CD4-positive, alpha-beta memory T cell (primary cell): Measurements from ENCODE around the gene CUEDC1. TPM values are rescaled to one million over a fixed set of nuclear protein-coding genes. Genes with fewer than 3 reads are reported as not detected.

Source experiments
- CTCF ChIA-PET: fragments of 350-600 bp; sonication (Branson Sonifier 250); formaldehyde crosslinking; loops from one replicate; lab custom pipeline; 2021; ENCODE audit warnings: inconsistent platforms; ENCODE audit not compliant: partially characterized antibody; lab: Charles Lee
- POLR2A ChIA-PET: fragments of 350-600 bp; sonication (Branson Sonifier 250); formaldehyde crosslinking; loops from one replicate; lab custom pipeline; 2021; ENCODE audit not compliant: partially characterized antibody; lab: Charles Lee
- DNase-seq, 5 donors: peaks; one replicate each; pipeline versions ENCODE4 v3.0.0 to v3.0.0-alpha.2; 2020 to 2022; ENCODE audit warnings: mixed read lengths in 1 of 5
- H3K27ac ChIP-seq: one replicate; pipeline ENCODE4 v1.7.0; 2013; ENCODE audit warnings: low read depth, low read length
- H3K27me3 ChIP-seq: 2 replicates; pipeline ENCODE4 v1.7.0; 2013; ENCODE audit warnings: mild to moderate bottlenecking, low read length, moderate library complexity; ENCODE audit not compliant: insufficient read depth
- H3K36me3 ChIP-seq: 2 replicates; pipeline ENCODE4 v1.7.0; 2013; ENCODE audit warnings: mild to moderate bottlenecking, low read length, moderate library complexity; ENCODE audit not compliant: insufficient read depth
- H3K4me1 ChIP-seq: 2 replicates; pipeline ENCODE4 v1.7.0; 2013; ENCODE audit warnings: mild to moderate bottlenecking, low read length, moderate library complexity; ENCODE audit not compliant: insufficient read depth
- H3K4me3 ChIP-seq, 2 donors: one replicate each; pipeline ENCODE4 v1.7.0; 2013; ENCODE audit warnings: low read length in 2 of 2, mild to moderate bottlenecking in 1 of 2
- H3K9me3 ChIP-seq, 2 donors: one replicate each; pipeline ENCODE4 v1.7.0; 2013; ENCODE audit warnings: low read length in 2 of 2, control low read depth in 1 of 2; ENCODE audit not compliant: control insufficient read depth in 1 of 2
- H3K27ac Mint-ChIP-seq, 7 donors: one replicate each; pipeline ENCODE4 v1.8.0; 2020 to 2021; ENCODE audit warnings: mixed read lengths in 7 of 7, mild to moderate bottlenecking in 6 of 7, inconsistent platforms in 3 of 7, moderate library complexity in 3 of 7
- H3K27me3 Mint-ChIP-seq, 2 donors: one replicate each; pipeline ENCODE4 v1.8.0; 2020 to 2021; ENCODE audit warnings: mixed read lengths in 2 of 2
- H3K36me3 Mint-ChIP-seq, 2 donors: one replicate each; pipeline ENCODE4 v1.8.0; 2020 to 2021; ENCODE audit warnings: mixed read lengths in 2 of 2, inconsistent platforms in 1 of 2, mild to moderate bottlenecking in 1 of 2
- H3K4me1 Mint-ChIP-seq, 4 donors: one replicate each; pipeline ENCODE4 v1.8.0; 2020 to 2021; ENCODE audit warnings: mixed read lengths in 4 of 4, mild to moderate bottlenecking in 1 of 4
- H3K4me3 Mint-ChIP-seq, 8 donors: one replicate each; pipeline ENCODE4 v1.8.0; 2020 to 2021; ENCODE audit warnings: mixed read lengths in 8 of 8, mild to moderate bottlenecking in 7 of 8, moderate library complexity in 6 of 8, inconsistent platforms in 3 of 8
- H3K9me3 Mint-ChIP-seq, 8 donors: one replicate each; pipeline ENCODE4 v1.8.0; 2020 to 2021; ENCODE audit warnings: mixed read lengths in 8 of 8, mild to moderate bottlenecking in 5 of 8, inconsistent platforms in 3 of 8, moderate library complexity in 1 of 8
- intact Hi-C: fragments of 100-400 bp; cut with micrococcal nuclease; formaldehyde crosslinking; loops from one replicate; pipeline ENCODE4 v1.15.1; 2023
- polyA plus RNA-seq, 2 donors: library from polyadenylated mRNA; unstranded; fragments of 300-500 nt; fragmentation: Illumina TruSeq; gene quantifications; one replicate each; pipeline ENCODE4 v1.2.3, GENCODE V29; 2021
- total RNA-seq, 2 experiments: library from RNA; stranded (reverse); gene quantifications; one replicate each; pipeline ENCODE4 v1.2.3, GENCODE V29; 2021

Gene CUEDC1
- total and polyA plus RNA-seq, 4 experiments from 2014 or later, result 0.61 to 0.90 TPM; not detected in 2

DNA sequence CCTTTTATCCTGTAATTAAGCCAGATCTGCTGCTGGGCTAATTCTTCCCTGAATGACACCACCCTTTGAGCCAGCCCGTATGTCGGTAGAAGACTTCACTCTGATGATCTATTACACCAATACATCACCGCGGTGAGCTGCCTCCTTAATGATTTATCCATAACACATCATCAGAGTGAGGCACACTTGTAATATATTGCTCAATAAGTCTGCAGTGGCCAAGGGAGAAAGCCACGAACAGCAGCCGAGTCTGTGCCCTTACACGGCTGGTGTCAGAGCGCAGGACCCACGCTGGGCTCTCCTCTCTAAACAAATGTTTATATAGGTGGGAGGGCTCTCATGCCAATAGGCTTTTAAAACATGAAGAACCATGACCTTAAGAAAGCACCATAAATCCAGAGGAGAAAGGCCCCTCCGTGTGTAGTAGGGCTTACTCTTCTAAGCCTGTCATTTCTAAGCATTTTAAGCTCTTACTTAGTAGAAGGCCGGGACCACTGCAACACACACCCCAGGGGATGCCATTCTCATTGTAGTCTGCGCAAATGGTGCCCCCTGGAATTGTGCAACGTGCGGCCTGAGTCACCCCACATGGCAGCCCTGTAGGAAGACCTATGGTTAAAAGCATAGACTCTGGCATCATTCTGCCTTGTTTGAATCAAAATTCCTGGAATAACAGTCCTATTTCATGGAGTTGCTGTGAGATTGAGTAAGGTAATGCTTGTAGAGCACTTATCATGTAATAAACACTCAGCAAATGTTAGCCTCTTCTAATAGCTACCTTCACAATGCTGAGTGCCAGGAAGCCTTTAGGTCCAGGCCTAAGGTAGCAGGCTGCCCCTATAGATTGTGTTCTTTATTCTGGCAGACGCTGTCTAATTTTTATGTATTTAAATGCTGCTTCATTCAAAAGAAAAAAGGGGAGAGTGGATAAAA, 131.5 kb downstream of the CUEDC1 start:
- Mint-ChIP-seq H3K4me1 (no peaks in the 10 kb centered on the region), H3K4me3 (no peak overlapping the region), H3K36me3 (no peaks in the 10 kb centered on the region), H3K27me3 (peaks cover 3 to 5% of the 10 kb centered on the region in 2 donors), H3K27ac (no peak overlapping the region), H3K9me3 (no peaks in the 10 kb centered on the region)
- intact Hi-C loops, result no loop called here
- Histone ChIP-seq H3K36me3 (no peaks in the 10 kb centered on the region), H3K27ac (no peak overlapping the region), H3K4me3 (no peak overlapping the region), H3K27me3 (no peaks in the 10 kb centered on the region), H3K4me1 (no peaks in the 10 kb centered on the region), H3K9me3 (no peaks in the 10 kb centered on the region)
- CTCF ChIA-PET, result interaction anchor here (1.1 to 2.2 kb wide), 3 partner anchors 8 to 10 kb away, joined by 3 to 9 read pairs (median 4); no protein-coding TSS in a partner anchor
- POLR2A ChIA-PET, result no interaction called here
- DNase-seq, result no peak

- no peak overlapping the region for H3K27ac ChIP-seq
- H3K36me3 ChIP-seq, result no peaks in the 10 kb centered on the region
- Mint-ChIP-seq H3K9me3 (no peaks in the 10 kb centered on the region), H3K27ac (no peak overlapping the region), H3K4me3 (no peak overlapping the region), H3K27me3 (peaks cover 12 to 14% of the 10 kb centered on the region in 2 donors), H3K4me1 (no peaks in the 10 kb centered on the region), H3K36me3 (no peaks in the 10 kb centered on the region)
- DNase-seq, result no peak
- H3K27me3 ChIP-seq, result no peaks in the 10 kb centered on the region
- no peaks in the 10 kb centered on the region for H3K4me1 ChIP-seq
- ChIA-PET CTCF (no interaction called here), POLR2A (no interaction called here)
- no peaks in the 10 kb centered on the region for H3K9me3 ChIP-seq
- H3K4me3 ChIP-seq, result no peak overlapping the region
- intact Hi-C loops, result no loop called here
Observed at GRCh38 chr17:57819867-57820266, 135.3 kb downstream of the CUEDC1 start.

DNA sequence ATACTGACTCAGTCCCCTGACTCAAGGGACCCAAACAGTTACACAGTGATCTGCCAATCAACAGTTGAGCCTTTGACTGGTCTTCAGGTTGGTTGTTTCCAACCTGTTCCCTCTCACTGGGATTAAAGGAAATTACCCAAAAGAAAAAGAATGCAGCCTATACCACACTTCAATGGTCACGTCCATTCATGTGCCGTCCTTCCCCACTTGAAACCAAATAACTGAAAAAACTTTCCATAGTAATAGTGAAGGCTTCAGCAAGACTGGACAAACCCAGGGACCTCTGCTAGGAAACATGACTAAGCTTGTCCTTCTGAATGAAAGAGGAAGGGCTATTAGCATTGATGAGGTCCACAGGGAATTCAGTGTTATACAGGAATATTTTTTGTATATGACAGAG, 135.9 kb downstream of the CUEDC1 start:
- Mint-ChIP-seq H3K4me3 (no peak overlapping the region), H3K36me3 (no peaks in the 10 kb centered on the region), H3K27ac (no peak overlapping the region), H3K9me3 (no peaks in the 10 kb centered on the region), H3K27me3 (peaks cover 13 to 19% of the 10 kb centered on the region in 2 donors), H3K4me1 (no peaks in the 10 kb centered on the region)
- POLR2A ChIA-PET, result no interaction called here
- Histone ChIP-seq H3K4me3 (no peak overlapping the region), H3K36me3 (no peaks in the 10 kb centered on the region), H3K4me1 (no peaks in the 10 kb centered on the region), H3K27me3 (no peaks in the 10 kb centered on the region), H3K27ac (no peak overlapping the region), H3K9me3 (no peaks in the 10 kb centered on the region)
- CTCF ChIA-PET, result interaction anchor here (2.6 kb wide), 1 partner anchor 14 kb away, joined by 12 read pairs; no protein-coding TSS in a partner anchor
- DNase-seq, result no peak
- intact Hi-C loops, result no loop called here

DNA sequence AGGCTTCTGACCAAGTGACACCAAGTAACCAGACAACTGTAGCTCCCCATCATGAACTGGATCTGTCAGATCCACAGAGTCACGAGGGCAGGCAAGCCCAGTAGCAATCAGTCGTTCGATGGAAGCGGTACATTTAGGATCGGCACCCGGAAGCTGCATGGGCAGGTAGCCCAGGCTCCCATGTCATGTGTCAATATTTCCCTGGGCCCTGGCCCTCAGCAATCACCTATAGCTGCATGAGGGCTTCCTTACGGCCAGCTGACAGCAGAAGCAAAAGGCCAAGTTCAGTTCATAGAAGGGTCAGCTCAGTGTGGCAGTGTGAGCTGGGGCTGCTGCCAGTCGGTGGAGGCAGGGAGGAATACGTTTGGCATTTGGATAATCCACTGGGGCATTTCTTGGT, 137.1 kb downstream of the CUEDC1 start:
- no peaks in the 10 kb centered on the region for H3K4me1 ChIP-seq
- POLR2A ChIA-PET, result no interaction called here
- no peaks in the 10 kb centered on the region for H3K27me3 ChIP-seq
- no peaks in the 10 kb centered on the region for H3K36me3 Mint-ChIP-seq
- DNase-seq, result no peak
- no peaks in the 10 kb centered on the region for H3K36me3 ChIP-seq
- no peaks in the 10 kb centered on the region for H3K4me1 Mint-ChIP-seq
- H3K4me3 ChIP-seq, result no peak overlapping the region
- no peak overlapping the region for H3K27ac Mint-ChIP-seq
- no peaks in the 10 kb centered on the region for H3K9me3 ChIP-seq
- H3K4me3 Mint-ChIP-seq, result no peak overlapping the region
- H3K9me3 Mint-ChIP-seq, result no peaks in the 10 kb centered on the region
- peaks cover 16 to 18% of the 10 kb centered on the region in 2 donors for H3K27me3 Mint-ChIP-seq
- intact Hi-C loops, result no loop called here
- H3K27ac ChIP-seq, result no peak overlapping the region
- CTCF ChIA-PET, result interaction anchor here (0.5 to 2.6 kb wide), 3 partner anchors 15 to 786 kb away, joined by 3 to 12 read pairs (median 3); no protein-coding TSS in a partner anchor

DNA sequence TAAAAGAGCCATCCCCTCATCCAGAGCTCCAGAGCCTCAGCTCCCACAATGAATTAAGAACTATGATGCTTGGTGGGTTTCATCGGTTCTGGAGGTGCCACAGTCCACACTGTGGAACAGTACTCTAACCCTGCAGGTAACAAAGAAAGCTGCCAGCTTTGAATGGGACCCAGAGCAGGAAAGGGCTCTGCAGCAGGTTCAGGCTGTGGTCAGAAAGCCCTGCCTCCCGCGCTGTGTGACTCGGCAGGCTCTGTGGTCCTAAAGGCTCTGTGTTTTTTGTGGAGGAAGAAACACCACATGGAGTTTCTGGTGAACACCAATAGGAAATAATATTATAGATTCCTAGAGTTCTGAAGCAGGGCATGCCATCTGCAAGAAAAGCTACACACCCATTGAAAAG, 137.9 kb downstream of the CUEDC1 start:
- no peak overlapping the region for H3K27ac Mint-ChIP-seq
- POLR2A ChIA-PET, result no interaction called here
- CTCF ChIA-PET, result interaction anchor here (1.2 to 2.6 kb wide), 2 partner anchors 12 to 16 kb away, joined by 5 to 12 read pairs; no protein-coding TSS in a partner anchor

GRCh38 chr17:57814421-57814820, 140.8 kb downstream of the CUEDC1 start:
- Mint-ChIP-seq H3K36me3 (no peaks in the 10 kb centered on the region), H3K4me3 (no peak overlapping the region), H3K27me3 (peaks cover 24 to 37% of the 10 kb centered on the region in 2 donors), H3K27ac (no peak overlapping the region), H3K4me1 (peaks cover 0 to 15% (median 3%) of the 10 kb centered on the region in 4 donors), H3K9me3 (no peaks in the 10 kb centered on the region)
- H3K36me3 ChIP-seq, result no peaks in the 10 kb centered on the region
- H3K4me3 ChIP-seq, result no peak overlapping the region
- no peak for DNase-seq
- no peaks in the 10 kb centered on the region for H3K27me3 ChIP-seq
- H3K9me3 ChIP-seq, result no peaks in the 10 kb centered on the region
- CTCF ChIA-PET, result interaction anchor here (1.0 kb wide), 1 partner anchor 20 kb away, joined by 3 read pairs; no protein-coding TSS in a partner anchor
- H3K27ac ChIP-seq, result no peak overlapping the region
- H3K4me1 ChIP-seq, result no peaks in the 10 kb centered on the region
- intact Hi-C loops, result no loop called here
- POLR2A ChIA-PET, result no interaction called here

More for the DNA sequence above, 137.9 kb downstream of the CUEDC1 start:
- H3K4me3 Mint-ChIP-seq, result no peak overlapping the region
- DNase-seq, result no peak
- intact Hi-C loops, result no loop called here
- H3K27me3 Mint-ChIP-seq, result peaks cover 16 to 18% of the 10 kb centered on the region in 2 donors
- H3K27me3 ChIP-seq, result no peaks in the 10 kb centered on the region
- H3K36me3 ChIP-seq, result no peaks in the 10 kb centered on the region
- no peaks in the 10 kb centered on the region for H3K9me3 ChIP-seq
- no peaks in the 10 kb centered on the region for H3K4me1 Mint-ChIP-seq
- H3K4me3 ChIP-seq, result no peak overlapping the region
- H3K36me3 Mint-ChIP-seq, result no peaks in the 10 kb centered on the region
- no peaks in the 10 kb centered on the region for H3K4me1 ChIP-seq
- no peak overlapping the region for H3K27ac ChIP-seq
- H3K9me3 Mint-ChIP-seq, result no peaks in the 10 kb centered on the region

DNA sequence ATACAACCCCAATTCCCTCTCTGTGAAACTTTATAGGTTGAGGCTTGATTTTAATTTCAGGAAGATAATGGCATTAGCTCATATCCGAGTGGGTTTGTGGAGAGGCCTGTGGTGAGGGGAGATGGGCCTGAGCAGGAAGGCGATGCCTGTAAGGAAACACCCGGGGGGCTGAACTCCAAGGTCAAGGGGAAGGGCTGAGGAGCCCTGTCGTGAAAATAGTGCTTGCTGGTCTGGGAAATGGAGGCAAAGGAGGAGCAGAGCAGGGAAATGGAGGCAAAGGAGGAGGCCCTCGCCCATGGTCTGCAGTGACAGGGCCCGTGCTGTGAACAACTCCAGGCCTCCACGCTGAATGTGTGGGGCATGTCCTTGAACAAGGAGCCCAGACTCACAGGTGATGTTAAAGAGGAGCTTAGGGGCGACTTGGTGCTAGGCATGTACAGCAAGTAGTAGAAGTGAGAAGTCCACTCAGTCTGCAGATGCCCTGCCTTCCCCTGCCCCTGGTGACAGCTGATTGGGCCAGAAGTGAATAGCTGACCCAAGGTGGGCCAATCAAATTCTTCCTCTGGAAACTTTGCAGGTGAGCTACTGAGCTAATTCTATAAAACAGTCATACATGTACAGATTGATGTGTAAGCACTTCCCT, 143.5 kb downstream of the CUEDC1 start:
- Mint-ChIP-seq H3K27me3 (peaks cover 33 to 42% of the 10 kb centered on the region in 2 donors), H3K4me1 (peaks cover 0 to 15% (median 3%) of the 10 kb centered on the region in 4 donors), H3K4me3 (peak overlapping the region in 1 of 8 donors; percentile 43), H3K36me3 (no peaks in the 10 kb centered on the region), H3K27ac (peak overlapping the region in 1 of 7 donors; percentile 25), H3K9me3 (no peaks in the 10 kb centered on the region)
- intact Hi-C loops, result no loop called here
- no peak overlapping the region for H3K27ac ChIP-seq
- DNase-seq, result no peak
- H3K36me3 ChIP-seq, result no peaks in the 10 kb centered on the region
- H3K27me3 ChIP-seq, result no peaks in the 10 kb centered on the region
- POLR2A ChIA-PET, result no interaction called here
- H3K9me3 ChIP-seq, result no peaks in the 10 kb centered on the region
- H3K4me3 ChIP-seq, result no peak overlapping the region
- CTCF ChIA-PET, result interaction anchor here (0.7 to 1.3 kb wide), 3 partner anchors 22 to 28 kb away, joined by 3 to 4 read pairs (median 4); no protein-coding TSS in a partner anchor
- H3K4me1 ChIP-seq, result no peaks in the 10 kb centered on the region
